ENCODE measurements around the gene TNFSF4.
"Not testable (repeated sequence)": the region's sequence is repeated elsewhere in the genome, so short reads cannot be mapped to it uniquely, and the experiment has no call there.

TNFSF4 gene

DNA sequence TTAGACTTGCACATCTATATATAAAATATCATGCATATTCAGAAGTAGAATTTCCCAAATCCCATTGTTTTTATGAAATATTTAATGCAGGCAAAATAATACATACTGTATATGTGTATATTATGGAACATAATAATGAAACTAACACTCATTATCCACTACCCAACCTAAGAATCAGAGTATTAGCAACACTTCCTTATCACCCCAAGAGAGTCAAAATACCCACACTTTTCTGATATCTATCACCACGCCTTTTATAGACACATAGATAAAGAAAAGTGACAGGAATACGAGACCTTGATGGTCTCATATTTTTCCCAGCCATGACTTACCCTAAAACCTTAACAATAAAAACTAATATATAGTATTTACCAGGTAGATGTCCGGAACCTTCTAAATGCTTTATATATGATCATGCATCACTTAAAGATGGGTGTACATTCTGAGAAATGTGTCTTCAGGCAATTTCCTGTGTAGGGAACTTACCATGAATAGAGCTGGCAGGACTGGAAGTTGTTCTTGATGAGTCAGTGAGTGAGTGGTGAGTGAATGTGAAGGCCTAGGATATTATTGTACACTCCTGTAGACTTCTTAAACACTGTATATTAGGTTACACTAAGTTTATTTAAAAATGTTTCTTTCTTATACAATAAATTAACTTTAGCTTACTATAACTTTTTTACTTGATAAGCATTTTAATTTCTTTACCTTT, 45.5 kb downstream of the TNFSF4 start:
- no peak for DNase-seq

DNA sequence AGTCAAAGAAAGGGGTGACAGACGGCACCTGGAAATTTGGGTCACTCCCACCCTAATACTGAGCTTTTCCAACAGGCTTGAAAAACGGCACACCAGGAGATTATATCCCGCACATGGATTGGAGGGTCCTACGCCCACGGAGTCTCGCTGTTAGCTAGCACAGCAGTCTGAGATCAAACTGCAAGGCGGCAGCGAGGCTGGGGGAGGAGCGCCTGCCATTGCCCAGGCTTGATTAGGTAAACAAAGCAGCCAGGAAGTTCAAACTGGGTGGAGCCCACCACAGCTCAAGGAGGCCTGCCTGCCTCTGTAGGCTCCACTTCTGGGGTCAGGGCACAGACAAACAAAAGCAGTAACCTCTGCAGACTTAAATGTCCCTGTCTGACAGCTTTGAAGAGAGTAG, 53.2 kb downstream of the TNFSF4 start:
- not testable (repeated sequence) for DNase-seq

DNA sequence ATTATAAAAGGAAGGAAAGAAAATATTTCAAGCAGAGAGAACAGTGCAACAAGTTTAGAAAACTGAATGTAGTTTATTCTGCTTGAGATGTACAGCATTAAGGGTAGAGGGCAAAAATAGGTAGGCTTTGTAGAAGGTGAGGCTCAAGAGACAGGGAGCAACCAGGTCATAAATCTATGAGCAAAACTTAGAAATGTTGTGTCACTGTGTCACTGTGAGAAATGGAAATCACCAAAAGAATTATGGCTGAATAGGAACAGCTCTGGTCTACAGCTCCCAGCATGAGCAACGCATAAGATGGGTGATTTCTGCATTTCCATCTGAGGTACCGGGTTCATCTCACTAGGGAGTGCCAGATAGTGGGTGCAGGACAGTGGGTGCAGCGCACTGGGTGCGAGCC, 53.6 kb downstream of the TNFSF4 start:
- DNase-seq = no peak

DNA sequence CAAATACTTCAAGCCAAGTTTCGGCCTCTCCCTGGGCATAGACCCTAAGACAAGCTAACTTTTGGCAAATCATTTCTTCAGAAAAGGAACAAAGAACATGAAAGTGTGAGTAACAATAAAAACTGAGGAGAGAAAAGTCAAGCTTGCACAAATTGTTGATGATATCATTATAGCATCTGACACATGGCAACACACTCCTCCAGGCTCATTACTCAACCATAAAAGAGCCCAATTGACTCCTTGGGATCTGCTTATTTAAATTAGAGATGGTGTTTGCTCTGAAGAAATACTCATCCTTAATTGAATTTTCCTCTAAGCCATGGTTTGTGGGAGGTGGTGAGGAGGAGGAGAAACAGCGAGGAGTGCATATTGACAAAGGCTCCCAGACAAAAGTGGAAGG, 54.5 kb downstream of the TNFSF4 start:
- DNase-seq = no peak

DNA sequence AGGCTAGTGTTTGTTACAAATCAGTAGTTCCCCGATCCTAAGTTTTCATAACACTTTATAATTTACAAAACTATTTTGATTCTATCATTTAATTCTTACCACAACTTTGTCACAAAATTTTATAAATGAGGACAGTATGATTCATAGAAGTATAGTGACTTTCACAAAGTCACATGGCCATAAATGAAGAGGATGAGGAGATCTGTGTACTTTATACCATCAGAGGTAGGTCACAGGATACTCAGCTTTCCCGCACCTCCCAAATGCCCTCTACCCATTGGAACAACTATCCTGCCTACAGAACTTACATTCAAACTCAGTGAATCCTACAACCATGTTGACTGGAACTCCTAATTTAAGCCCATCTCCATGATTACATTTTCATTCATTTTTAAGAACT, 56.3 kb downstream of the TNFSF4 start:
- DNase-seq = no peak

DNA sequence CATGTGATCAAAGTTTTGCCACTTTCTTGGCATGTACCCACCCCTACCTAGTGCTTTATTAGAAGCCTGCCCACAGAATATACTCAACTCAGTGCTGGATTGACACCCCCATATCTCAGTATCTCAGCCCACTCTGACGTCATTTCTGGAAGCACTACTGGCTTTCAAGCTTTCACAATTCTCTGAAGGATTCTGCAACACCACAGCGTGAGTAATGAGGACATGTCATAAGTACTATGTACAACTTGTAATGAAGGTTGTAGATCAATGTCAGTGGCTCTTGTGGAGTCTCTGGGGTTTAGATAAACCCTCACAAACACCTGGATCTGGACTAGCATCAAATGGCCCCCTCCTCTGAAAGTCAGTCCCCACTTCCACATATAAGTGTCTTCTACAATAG, 57.2 kb downstream of the TNFSF4 start:
- no peak for DNase-seq

DNA sequence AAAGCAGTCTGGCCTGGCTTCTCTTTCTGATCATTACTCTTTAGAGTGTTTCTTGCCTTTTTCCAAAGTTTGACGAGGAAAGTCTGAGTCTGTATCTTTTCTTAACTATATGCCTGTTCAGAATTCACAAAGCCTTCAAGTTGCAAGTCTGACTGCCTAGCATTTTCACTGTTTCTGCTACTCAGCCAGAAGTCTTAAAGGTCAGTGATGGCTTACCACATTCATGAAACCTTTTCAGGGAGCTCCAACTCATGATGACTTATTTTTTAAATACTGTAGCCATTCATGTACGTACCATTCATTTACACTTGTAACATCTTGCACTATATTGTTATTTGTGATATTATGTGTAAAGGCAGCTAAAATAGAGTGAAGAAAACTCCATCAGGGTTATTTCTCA, 58.2 kb downstream of the TNFSF4 start:
- DNase-seq = no peak

DNA sequence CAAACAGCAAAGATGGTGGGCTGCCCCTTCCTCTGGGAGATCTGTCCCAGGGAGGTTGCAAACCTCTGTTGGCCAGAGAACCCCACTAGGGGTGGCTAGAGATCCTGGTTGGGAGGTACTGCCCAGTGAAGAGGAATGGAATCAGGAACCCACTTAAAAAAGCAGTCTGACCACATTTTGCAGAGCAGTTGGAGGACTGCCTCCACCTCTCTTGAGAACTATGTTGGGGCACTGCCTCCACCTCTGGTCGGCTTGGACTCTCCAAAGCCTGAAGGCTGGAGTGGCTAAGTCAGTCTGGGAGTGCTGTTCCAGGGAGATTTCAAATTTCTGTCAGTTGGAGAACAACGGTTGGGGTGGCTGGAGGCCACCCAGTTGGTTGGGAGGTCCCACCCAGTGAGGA, 58.6 kb downstream of the TNFSF4 start:
- no peak for DNase-seq

DNA sequence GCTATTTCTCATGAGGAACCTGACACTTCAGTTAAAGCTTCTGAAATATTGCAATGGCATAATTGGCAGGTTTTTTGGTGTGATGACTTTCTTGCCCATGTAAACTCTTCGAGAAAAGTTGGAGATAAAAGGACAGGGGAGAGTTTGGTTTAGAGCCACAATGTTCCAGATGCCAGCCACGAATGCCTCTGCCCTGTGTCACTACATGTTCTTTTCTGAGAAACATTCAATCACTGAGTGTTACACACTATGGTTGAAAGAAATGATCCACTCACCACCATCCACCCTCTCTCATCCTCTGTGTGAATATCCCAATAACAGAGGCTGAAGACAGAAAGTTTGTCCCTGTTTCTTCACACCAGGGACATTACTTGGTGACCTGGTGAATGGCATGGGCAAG, 66.4 kb downstream of the TNFSF4 start:
- DNase-seq = no peak

DNA sequence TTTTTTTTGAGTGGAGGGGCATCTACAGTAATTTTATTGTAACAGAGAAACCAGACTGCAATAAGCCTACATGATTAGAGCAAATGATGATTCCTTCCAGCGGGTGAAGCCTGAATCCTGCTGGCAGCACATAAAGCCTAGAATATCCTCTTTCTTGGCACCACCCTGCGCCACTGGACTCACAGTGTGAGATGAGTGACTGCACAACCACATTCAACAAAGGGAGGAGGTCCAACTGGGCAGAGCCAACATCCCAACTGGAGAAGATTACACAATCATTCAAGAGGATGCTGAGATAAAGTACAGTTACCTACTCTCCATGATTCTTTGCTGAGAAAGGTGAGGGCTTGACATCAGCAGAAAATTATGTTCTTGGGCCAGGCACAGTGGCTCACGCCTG, 67.4 kb downstream of the TNFSF4 start:
- DNase-seq = no peak

DNA sequence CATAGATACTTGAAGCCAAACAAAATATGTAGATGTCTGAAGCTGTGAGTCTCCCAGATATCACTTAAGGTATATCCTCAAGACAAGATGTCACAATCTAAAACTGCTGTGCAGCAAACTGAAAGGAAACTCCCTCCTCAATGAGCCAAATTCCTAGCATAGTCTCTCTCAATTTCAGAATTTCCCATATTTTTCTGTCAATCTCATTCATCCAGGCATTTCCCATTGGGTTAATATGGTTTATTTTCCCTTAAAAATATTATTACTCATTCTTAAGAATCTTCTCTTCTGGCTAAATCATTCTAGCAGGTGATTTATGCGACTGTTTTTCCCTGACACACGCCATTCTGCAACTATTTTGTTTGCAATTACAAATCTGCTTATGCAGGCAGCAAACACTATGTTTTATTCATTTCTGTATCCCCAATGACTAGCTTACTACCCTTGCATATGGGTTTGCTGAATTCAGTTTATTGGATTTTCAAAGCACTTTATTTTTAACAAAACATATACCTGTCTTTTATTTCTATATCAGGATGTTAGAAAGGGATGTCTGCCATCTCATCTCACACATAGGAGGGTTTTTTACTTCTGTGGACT, 69.9 kb downstream of the TNFSF4 start:
- no peak for DNase-seq

DNA sequence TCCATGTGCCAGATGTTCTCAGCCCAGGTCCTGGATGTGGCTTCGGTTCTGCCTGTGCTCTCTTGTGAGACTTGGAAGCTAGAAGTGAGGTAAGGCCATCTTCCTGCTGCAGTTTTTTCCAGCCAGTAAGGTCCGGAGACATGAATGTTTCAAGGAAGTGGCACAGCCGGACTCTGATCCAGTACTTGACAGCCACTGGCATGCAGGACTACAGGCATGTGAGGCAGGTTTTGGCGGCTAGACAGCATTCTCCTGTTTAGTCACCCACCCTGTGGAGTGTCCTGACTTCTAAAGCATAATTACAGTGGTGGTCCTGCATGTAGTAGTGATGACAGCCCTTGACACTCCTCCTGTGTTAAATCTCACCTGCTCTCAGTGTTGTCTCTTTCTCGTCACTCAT, 72.3 kb downstream of the TNFSF4 start:
- no peak for DNase-seq

DNA sequence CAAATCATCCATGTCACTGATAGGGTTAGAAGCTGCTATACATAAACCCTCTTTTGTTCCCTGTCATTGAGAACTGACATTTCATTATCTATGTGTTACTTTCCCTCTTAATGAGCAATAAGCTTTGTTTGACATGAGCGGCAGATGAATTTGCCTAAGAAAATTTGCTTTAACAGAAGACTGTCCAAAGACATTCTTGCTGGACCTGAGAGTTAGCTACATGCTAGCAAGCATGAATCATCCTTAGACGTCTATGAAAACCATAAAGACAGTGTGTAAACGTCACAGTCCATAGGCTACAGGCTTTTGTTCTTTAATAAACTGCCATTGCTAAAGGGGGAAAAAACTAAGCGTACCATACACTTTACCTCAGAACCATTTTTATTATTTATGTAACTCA, 73.1 kb downstream of the TNFSF4 start:
- no peak for DNase-seq
